ENCODE measurements around the gene ISL1. TPM values are rescaled to one million over a fixed set of nuclear protein-coding genes. Genes with fewer than 3 reads are reported as not detected.

ISL1 gene
- total and polyA plus RNA-seq, 7 experiments from 2014 or later: not detected

GRCh38 chr5:51386916-51387883 is 4.0 kb downstream of the ISL1 start:
- Mint-ChIP-seq H3K27ac (peak overlapping the region in 1 of 9 donors; percentile 33), H3K36me3 (peaks cover 0 to 8% (median 0%) of the 10 kb centered on the region in 5 donors), H3K4me3 (no peak overlapping the region), H3K27me3 (peaks cover 77 to 88% (median 80%) of the 10 kb centered on the region in 5 donors), H3K9me3 (peaks cover 0 to 35% (median 3%) of the 10 kb centered on the region in 11 donors), H3K4me1 (peaks cover 0 to 8% (median 0%) of the 10 kb centered on the region in 7 donors)
- ATAC-seq: no peak
- Histone ChIP-seq H3K4me1 (ENCODE audit: control insufficient read depth in 2 of 2, insufficient read depth in 2 of 2, low read length in 2 of 2) (no peaks in the 10 kb centered on the region), H3K9me3 (ENCODE audit: control insufficient read depth in 2 of 3, low read length in 3 of 3) (no peaks in the 10 kb centered on the region), H3K36me3 (ENCODE audit: control insufficient read depth in 2 of 3, insufficient read depth in 3 of 3, low read length in 3 of 3) (no peaks in the 10 kb centered on the region), H3K27me3 (ENCODE audit: control insufficient read depth in 2 of 2, insufficient read depth in 2 of 2, low read length in 2 of 2) (peaks cover 0 to 15% of the 10 kb centered on the region in 2 donors), H3K4me3 (ENCODE audit: low read length) (no peak overlapping the region), H3K27ac (ENCODE audit: low read depth, low read length) (no peak overlapping the region)
- intact Hi-C loops (cut with micrococcal nuclease): no loop called here
- no peak for DNase-seq
- ChIA-PET POLR2A (no interaction called here), CTCF (no interaction called here)

DNA sequence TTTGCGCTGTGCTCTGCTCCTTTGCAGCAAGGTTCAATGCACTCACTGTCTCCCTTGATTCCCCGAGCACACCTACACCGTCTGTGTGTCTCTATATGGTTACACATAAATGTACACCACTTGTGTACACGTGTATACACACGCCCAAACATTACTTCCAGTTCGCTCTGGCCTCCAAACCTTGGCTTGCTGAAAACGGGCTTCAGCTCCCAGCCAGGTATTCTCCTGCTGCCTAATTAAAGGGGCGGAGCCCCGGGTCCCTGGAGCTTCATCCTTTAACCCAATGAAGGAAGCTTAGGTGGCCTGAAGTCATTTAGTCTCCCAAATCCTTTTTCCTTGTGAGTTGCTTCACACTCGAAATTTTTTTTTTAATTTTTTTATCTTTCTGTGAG is 4.6 kb downstream of the ISL1 start:
- Histone ChIP-seq H3K36me3 (ENCODE audit: control insufficient read depth in 2 of 3, insufficient read depth in 3 of 3, low read length in 3 of 3) (no peaks in the 10 kb centered on the region), H3K27me3 (ENCODE audit: control insufficient read depth in 2 of 2, insufficient read depth in 2 of 2, low read length in 2 of 2) (peaks cover 0 to 13% of the 10 kb centered on the region in 2 donors), H3K4me3 (ENCODE audit: low read length) (no peak overlapping the region), H3K27ac (ENCODE audit: low read depth, low read length) (no peak overlapping the region), H3K9me3 (ENCODE audit: control insufficient read depth in 2 of 3, low read length in 3 of 3) (no peaks in the 10 kb centered on the region), H3K4me1 (ENCODE audit: control insufficient read depth in 2 of 2, insufficient read depth in 2 of 2, low read length in 2 of 2) (no peaks in the 10 kb centered on the region)
- intact Hi-C loops (cut with micrococcal nuclease): no loop called here
- ChIA-PET CTCF (no interaction called here), POLR2A (no interaction called here)
- H3K9me3 Mint-ChIP-seq: peaks cover 0 to 40% (median 6%) of the 10 kb centered on the region in 11 donors
- ATAC-seq: no peak
- peaks cover 0 to 8% (median 0%) of the 10 kb centered on the region in 7 donors for H3K4me1 Mint-ChIP-seq
- no peak overlapping the region for H3K4me3 Mint-ChIP-seq
- DNase-seq: no peak
- peak overlapping the region in 1 of 9 donors; percentile 33 for H3K27ac Mint-ChIP-seq
- H3K27me3 Mint-ChIP-seq: peaks cover 79 to 87% (median 82%) of the 10 kb centered on the region in 5 donors
- peaks cover 0 to 8% (median 0%) of the 10 kb centered on the region in 5 donors for H3K36me3 Mint-ChIP-seq

- no peak for ATAC-seq
- H3K4me1 Mint-ChIP-seq: peaks cover 0 to 8% (median 0%) of the 10 kb centered on the region in 7 donors
- Histone ChIP-seq H3K4me3 (ENCODE audit: low read length) (no peak overlapping the region), H3K4me1 (ENCODE audit: control insufficient read depth in 2 of 2, insufficient read depth in 2 of 2, low read length in 2 of 2) (no peaks in the 10 kb centered on the region), H3K27ac (ENCODE audit: low read depth, low read length) (no peak overlapping the region), H3K27me3 (ENCODE audit: control insufficient read depth in 2 of 2, insufficient read depth in 2 of 2, low read length in 2 of 2) (peaks cover 0 to 12% of the 10 kb centered on the region in 2 donors), H3K9me3 (ENCODE audit: control insufficient read depth in 2 of 3, low read length in 3 of 3) (no peaks in the 10 kb centered on the region), H3K36me3 (ENCODE audit: control insufficient read depth in 2 of 3, insufficient read depth in 3 of 3, low read length in 3 of 3) (no peaks in the 10 kb centered on the region)
- POLR2A ChIA-PET: no interaction called here
- intact Hi-C loops (cut with micrococcal nuclease): no loop called here
- no peak overlapping the region for H3K4me3 Mint-ChIP-seq
- H3K27ac Mint-ChIP-seq: no peak overlapping the region
- peaks cover 0 to 38% (median 7%) of the 10 kb centered on the region in 11 donors for H3K9me3 Mint-ChIP-seq
- H3K36me3 Mint-ChIP-seq: peaks cover 0 to 8% (median 0%) of the 10 kb centered on the region in 5 donors
- CTCF ChIA-PET: no interaction called here
- no peak for DNase-seq
- peaks cover 78 to 86% (median 80%) of the 10 kb centered on the region in 5 donors for H3K27me3 Mint-ChIP-seq
Observed at GRCh38 chr5:51388488-51389287, 5.4 kb downstream of the ISL1 start.

GRCh38 chr5:51389288-51389576 is 6.0 kb downstream of the ISL1 start:
- Histone ChIP-seq H3K27me3 (ENCODE audit: control insufficient read depth in 2 of 2, insufficient read depth in 2 of 2, low read length in 2 of 2) (peaks cover 0 to 9% of the 10 kb centered on the region in 2 donors), H3K27ac (ENCODE audit: low read depth, low read length) (no peak overlapping the region), H3K4me3 (ENCODE audit: low read length) (no peak overlapping the region), H3K36me3 (ENCODE audit: control insufficient read depth in 2 of 3, insufficient read depth in 3 of 3, low read length in 3 of 3) (no peaks in the 10 kb centered on the region), H3K4me1 (ENCODE audit: control insufficient read depth in 2 of 2, insufficient read depth in 2 of 2, low read length in 2 of 2) (no peaks in the 10 kb centered on the region), H3K9me3 (ENCODE audit: control insufficient read depth in 2 of 3, low read length in 3 of 3) (no peaks in the 10 kb centered on the region)
- intact Hi-C loops (cut with micrococcal nuclease): no loop called here
- peaks cover 76 to 86% (median 80%) of the 10 kb centered on the region in 5 donors for H3K27me3 Mint-ChIP-seq
- ATAC-seq: no peak
- H3K36me3 Mint-ChIP-seq: peaks cover 0 to 8% (median 0%) of the 10 kb centered on the region in 5 donors
- no peak for DNase-seq
- ChIA-PET CTCF (no interaction called here), POLR2A (no interaction called here)
- no peak overlapping the region for H3K27ac Mint-ChIP-seq
- peaks cover 0 to 7% (median 0%) of the 10 kb centered on the region in 7 donors for H3K4me1 Mint-ChIP-seq
- H3K4me3 Mint-ChIP-seq: no peak overlapping the region
- peaks cover 0 to 36% (median 5%) of the 10 kb centered on the region in 11 donors for H3K9me3 Mint-ChIP-seq

GRCh38 chr5:51389577-51390463 is 6.6 kb downstream of the ISL1 start:
- Histone ChIP-seq H3K36me3 (ENCODE audit: control insufficient read depth in 2 of 3, insufficient read depth in 3 of 3, low read length in 3 of 3) (no peaks in the 10 kb centered on the region), H3K4me3 (ENCODE audit: low read length) (no peak overlapping the region), H3K4me1 (ENCODE audit: control insufficient read depth in 2 of 2, insufficient read depth in 2 of 2, low read length in 2 of 2) (no peaks in the 10 kb centered on the region), H3K27ac (ENCODE audit: low read depth, low read length) (no peak overlapping the region), H3K9me3 (ENCODE audit: control insufficient read depth in 2 of 3, low read length in 3 of 3) (no peaks in the 10 kb centered on the region), H3K27me3 (ENCODE audit: control insufficient read depth in 2 of 2, insufficient read depth in 2 of 2, low read length in 2 of 2) (peaks cover 0 to 6% of the 10 kb centered on the region in 2 donors)
- H3K4me1 Mint-ChIP-seq: peaks cover 0 to 6% (median 0%) of the 10 kb centered on the region in 7 donors
- no peak for ATAC-seq
- POLR2A ChIA-PET: no interaction called here
- peaks cover 0 to 36% (median 5%) of the 10 kb centered on the region in 11 donors for H3K9me3 Mint-ChIP-seq
- peaks cover 73 to 84% (median 79%) of the 10 kb centered on the region in 5 donors for H3K27me3 Mint-ChIP-seq
- H3K36me3 Mint-ChIP-seq: peaks cover 0 to 8% (median 0%) of the 10 kb centered on the region in 5 donors
- H3K4me3 Mint-ChIP-seq: no peak overlapping the region
- CTCF ChIA-PET: no interaction called here
- H3K27ac Mint-ChIP-seq: no peak overlapping the region
- no peak for DNase-seq
- intact Hi-C loops (cut with micrococcal nuclease): no loop called here

- Mint-ChIP-seq H3K4me3 (no peak overlapping the region), H3K27me3 (peaks cover 75 to 83% (median 79%) of the 10 kb centered on the region in 5 donors), H3K4me1 (peaks cover 0 to 6% (median 0%) of the 10 kb centered on the region in 7 donors), H3K9me3 (peaks cover 0 to 35% (median 4%) of the 10 kb centered on the region in 11 donors), H3K36me3 (peaks cover 0 to 12% (median 0%) of the 10 kb centered on the region in 5 donors), H3K27ac (no peak overlapping the region)
- DNase-seq: no peak
- ATAC-seq: no peak
- Histone ChIP-seq H3K27me3 (ENCODE audit: control insufficient read depth in 2 of 2, insufficient read depth in 2 of 2, low read length in 2 of 2) (peaks cover 0 to 5% of the 10 kb centered on the region in 2 donors), H3K36me3 (ENCODE audit: control insufficient read depth in 2 of 3, insufficient read depth in 3 of 3, low read length in 3 of 3) (no peaks in the 10 kb centered on the region), H3K4me3 (ENCODE audit: low read length) (no peak overlapping the region), H3K9me3 (ENCODE audit: control insufficient read depth in 2 of 3, low read length in 3 of 3) (no peaks in the 10 kb centered on the region), H3K4me1 (ENCODE audit: control insufficient read depth in 2 of 2, insufficient read depth in 2 of 2, low read length in 2 of 2) (no peaks in the 10 kb centered on the region), H3K27ac (ENCODE audit: low read depth, low read length) (no peak overlapping the region)
- ChIA-PET POLR2A (no interaction called here), CTCF (no interaction called here)
- intact Hi-C loops (cut with micrococcal nuclease): no loop called here
Observed at GRCh38 chr5:51391175-51391574, 7.9 kb downstream of the ISL1 start.
